ENCODE data around the gene CAPN12.

- TF ChIP-seq REST (IDR thresholded peaks at IDR 0.05; ENCODE audit: insufficient replicate concordance, low read depth) (no peak), CTCF (IDR thresholded peaks at IDR 0.05; ENCODE audit: insufficient read depth, low read length) (no peak), POLR2AphosphoS5 (IDR thresholded peaks at IDR 0.05; ENCODE audit: low read depth) (no peak), GABPA (IDR thresholded peaks at IDR 0.05; ENCODE audit: low read depth) (no peak), SPI1 (IDR thresholded peaks at IDR 0.05; ENCODE audit: borderline replicate concordance, low read depth) (no peak)
Observed at GRCh38 chr19:38740932-38741331, 3.3 kb downstream of the CAPN12 start.

Data from HL-60 (cell line).